ENCODE results near the gene HIPK2. TPM values are rescaled to one million over a fixed set of nuclear protein-coding genes. Genes with fewer than 3 reads are reported as not detected.

The HIPK2 gene
- polyA plus RNA-seq, 1 donor (not counting 4 experiments of a cell fraction or from before 2014, with no cell fraction given): 5.8 TPM

GRCh38 chr7:139639563-139639962, 138.2 kb downstream of the HIPK2 start:
- Histone ChIP-seq H3K79me2 (ENCODE audit: control insufficient read depth, insufficient read depth, low read length) (no peaks in the 10 kb centered on the region), H2AFZ (ENCODE audit: control insufficient read depth, low read length) (no peak overlapping the region), H3K9me3 (ENCODE audit: control insufficient read depth, low read depth, low read length) (no peaks in the 10 kb centered on the region), H4K20me1 (ENCODE audit: control insufficient read depth, extremely low read depth, insufficient read depth, low read length) (no peaks in the 10 kb centered on the region), H3K4me3 (ENCODE audit: control insufficient read depth in 2 of 3, extremely low read depth in 1 of 3, insufficient read depth in 2 of 3, low read depth in 1 of 3, low read length in 3 of 3) (no peak overlapping the region), H3K9ac (ENCODE audit: control insufficient read depth, extremely low read depth, insufficient read depth, low read length) (no peak overlapping the region), H3K4me1 (ENCODE audit: control insufficient read depth, extremely low read depth, insufficient read depth, low read length) (no peaks in the 10 kb centered on the region), H3K27ac (ENCODE audit: control insufficient read depth, insufficient read depth, low read length) (no peak overlapping the region), H3K4me2 (ENCODE audit: control insufficient read depth, extremely low read depth, insufficient read depth, low read depth, low read length) (no peak overlapping the region), H3K27me3 (ENCODE audit: control insufficient read depth, extremely low read depth, insufficient read depth, low read length) (no peaks in the 10 kb centered on the region), H3K9me1 (ENCODE audit: control insufficient read depth, extremely low read depth, insufficient read depth, low read length) (no peaks in the 10 kb centered on the region), H3K36me3 (ENCODE audit: control insufficient read depth in 2 of 2, extremely low read depth in 1 of 2, insufficient read depth in 2 of 2, low read length in 2 of 2) (peaks cover 2 to 8% of the 10 kb centered on the region in 2 experiments)
- DNase-seq (ENCODE audit: low read depth, low spot score) (no peak), FAIRE-seq (no peak)
- no peak for TF ChIP-seq CTCF (optimal IDR thresholded peaks at IDR 0.05 in 1 of 3, IDR thresholded peaks at IDR 0.05 in 1 of 3, conservative IDR thresholded peaks at IDR 0.05 in 1 of 3; ENCODE audit: extremely low read depth in 1 of 3, insufficient read depth in 2 of 3, low read length in 3 of 3)
- no peak for TF ChIP-seq EZH2 (IDR thresholded peaks at IDR 0.05; ENCODE audit: low read length)
- dilution Hi-C loops (cut with MboI; ENCODE audit: extremely low pct_ligation_motif_present, low sequenced_read_pairs): no loop called here

- H3K79me2 ChIP-seq (ENCODE audit: control insufficient read depth, insufficient read depth, low read length): no peaks in the 10 kb centered on the region
- H3K27ac ChIP-seq (ENCODE audit: control insufficient read depth, insufficient read depth, low read length): no peak overlapping the region
- TF ChIP-seq EZH2 (IDR thresholded peaks at IDR 0.05; ENCODE audit: low read length) (no peak), CTCF (optimal IDR thresholded peaks at IDR 0.05 in 1 of 3, IDR thresholded peaks at IDR 0.05 in 1 of 3, conservative IDR thresholded peaks at IDR 0.05 in 1 of 3; ENCODE audit: extremely low read depth in 1 of 3, insufficient read depth in 2 of 3, low read length in 3 of 3) (no peak)
- no peaks in the 10 kb centered on the region for H3K9me3 ChIP-seq (ENCODE audit: control insufficient read depth, low read depth, low read length)
- dilution Hi-C loops (cut with MboI; ENCODE audit: extremely low pct_ligation_motif_present, low sequenced_read_pairs): no loop called here
- H3K4me3 ChIP-seq (ENCODE audit: control insufficient read depth in 2 of 3, extremely low read depth in 1 of 3, insufficient read depth in 2 of 3, low read depth in 1 of 3, low read length in 3 of 3): no peak overlapping the region
- H3K9ac ChIP-seq (ENCODE audit: control insufficient read depth, extremely low read depth, insufficient read depth, low read length): no peak overlapping the region
- H3K36me3 ChIP-seq (ENCODE audit: control insufficient read depth in 2 of 2, extremely low read depth in 1 of 2, insufficient read depth in 2 of 2, low read length in 2 of 2): peaks cover 8 to 13% of the 10 kb centered on the region in 2 experiments
- no peak for DNase-seq (ENCODE audit: low read depth, low spot score)
- H2AFZ ChIP-seq (ENCODE audit: control insufficient read depth, low read length): no peak overlapping the region
- H3K27me3 ChIP-seq (ENCODE audit: control insufficient read depth, extremely low read depth, insufficient read depth, low read length): no peaks in the 10 kb centered on the region
- no peak overlapping the region for H3K4me2 ChIP-seq (ENCODE audit: control insufficient read depth, extremely low read depth, insufficient read depth, low read depth, low read length)
- FAIRE-seq: no peak
- no peaks in the 10 kb centered on the region for H4K20me1 ChIP-seq (ENCODE audit: control insufficient read depth, extremely low read depth, insufficient read depth, low read length)
- no peaks in the 10 kb centered on the region for H3K9me1 ChIP-seq (ENCODE audit: control insufficient read depth, extremely low read depth, insufficient read depth, low read length)
- H3K4me1 ChIP-seq (ENCODE audit: control insufficient read depth, extremely low read depth, insufficient read depth, low read length): no peaks in the 10 kb centered on the region
Measured at GRCh38 chr7:139635526-139636302, 142.1 kb downstream of the HIPK2 start.
